ENCODE data around the gene GIT2. TPM values are rescaled to one million over a fixed set of nuclear protein-coding genes. Genes with fewer than 3 reads are reported as not detected.

The GIT2 gene
- total and polyA plus RNA-seq, 2 experiments from 2014 or later = 26.4 to 42.1 TPM

GRCh38 chr12:109983432-109984142 is 12.6 kb downstream of the GIT2 start:
- H3K9ac ChIP-seq = no peak overlapping the region
- in situ Hi-C loops (cut with MboI) = no loop called here
- no peaks in the 10 kb centered on the region for H3K9me3 ChIP-seq (ENCODE audit: low read depth)
- no peak overlapping the region for H2AFZ ChIP-seq
- H3K9me2 ChIP-seq (ENCODE audit: insufficient read depth) = no peaks in the 10 kb centered on the region
- H3K4me1 ChIP-seq (ENCODE audit: insufficient read depth) = peaks cover 12% of the 10 kb centered on the region; the same call in 1 of the 2 replicates
- no peaks in the 10 kb centered on the region for H4K20me1 ChIP-seq (ENCODE audit: insufficient read depth)
- H3K36me3 ChIP-seq (ENCODE audit: low read depth) = peaks cover 62% of the 10 kb centered on the region
- 98% methylated on average over 8 of the region's 8 CpGs for WGBS, 2 experiments (ENCODE audit: low coverage in 1 of 2, low lambda C conversion rate in 2 of 2, missing lambda C conversion rate in 2 of 2)
- no peak overlapping the region for H3K4me3 ChIP-seq
- no peak for TF ChIP-seq EZH2 (IDR thresholded peaks at IDR 0.05; ENCODE audit: insufficient read depth, poor library complexity, severe bottlenecking)
- TF ChIP-seq EZH2phosphoT487 (IDR thresholded peaks at IDR 0.05; ENCODE audit: insufficient read depth, low read depth) = no peak
- DNase-seq = no peak
- no peak overlapping the region for H3K27ac ChIP-seq
- H3F3A ChIP-seq (ENCODE audit: insufficient read depth) = peaks cover 5% of the 10 kb centered on the region
- H3K79me2 ChIP-seq (ENCODE audit: insufficient read depth) = peaks cover 38% of the 10 kb centered on the region
- no peaks in the 10 kb centered on the region for H3K27me3 ChIP-seq (replicated peaks; ENCODE audit: insufficient read depth)
- H3K4me2 ChIP-seq (ENCODE audit: unreplicated experiment) = no peak overlapping the region

- peak; percentile 79 for DNase-seq
- Histone ChIP-seq H3K27ac (peak overlapping the region; percentile 55), H3K9ac (peak overlapping the region; percentile 20; the same call in 1 of the 2 replicates), H3K4me1 (ENCODE audit: insufficient read depth) (peaks cover 12% of the 10 kb centered on the region; the same call in 1 of the 2 replicates), H3K36me3 (ENCODE audit: low read depth) (peaks cover 65% of the 10 kb centered on the region), H3K27me3 (replicated peaks; ENCODE audit: insufficient read depth) (no peaks in the 10 kb centered on the region), H3F3A (ENCODE audit: insufficient read depth) (peaks cover 5% of the 10 kb centered on the region), H3K4me2 (ENCODE audit: unreplicated experiment) (no peak overlapping the region), H3K9me2 (ENCODE audit: insufficient read depth) (no peaks in the 10 kb centered on the region), H3K79me2 (ENCODE audit: insufficient read depth) (peaks cover 30% of the 10 kb centered on the region), H4K20me1 (ENCODE audit: insufficient read depth) (no peaks in the 10 kb centered on the region), H3K4me3 (no peak overlapping the region), H3K9me3 (ENCODE audit: low read depth) (no peaks in the 10 kb centered on the region), H2AFZ (no peak overlapping the region)
- no peak for TF ChIP-seq EZH2 (IDR thresholded peaks at IDR 0.05; ENCODE audit: insufficient read depth, poor library complexity, severe bottlenecking)
- TF ChIP-seq EZH2phosphoT487 (IDR thresholded peaks at IDR 0.05; ENCODE audit: insufficient read depth, low read depth) = no peak
- in situ Hi-C loops (cut with MboI) = no loop called here
These were observed 14.0 kb downstream of the GIT2 start for GRCh38 chr12:109982210-109982609.

DNA sequence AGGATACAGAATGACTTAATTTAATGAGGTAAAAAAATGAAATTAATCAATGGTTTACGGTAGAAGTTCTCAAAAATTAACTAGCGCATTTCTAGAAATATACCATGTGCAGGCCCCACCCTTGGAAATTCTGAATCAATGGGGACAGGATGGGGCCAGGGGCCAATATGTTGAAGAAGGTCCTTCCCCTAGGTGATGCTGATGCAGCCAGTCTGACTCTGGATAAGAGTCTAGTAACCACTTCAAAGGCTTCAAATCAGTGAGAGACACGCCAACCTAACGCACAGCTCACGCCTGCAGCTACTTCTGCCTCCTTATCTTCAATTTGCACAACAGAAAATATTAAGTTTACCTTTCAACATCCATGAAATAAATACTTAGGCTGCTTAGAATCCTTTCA is 14.9 kb downstream of the GIT2 start:
- Histone ChIP-seq H3F3A (ENCODE audit: insufficient read depth) (peaks cover 5% of the 10 kb centered on the region), H3K79me2 (ENCODE audit: insufficient read depth) (peaks cover 26% of the 10 kb centered on the region), H4K20me1 (ENCODE audit: insufficient read depth) (no peaks in the 10 kb centered on the region), H3K36me3 (ENCODE audit: low read depth) (peaks cover 69% of the 10 kb centered on the region), H3K27ac (no peak overlapping the region), H3K9ac (no peak overlapping the region), H3K4me2 (ENCODE audit: unreplicated experiment) (no peak overlapping the region), H2AFZ (no peak overlapping the region), H3K9me3 (ENCODE audit: low read depth) (no peaks in the 10 kb centered on the region), H3K4me1 (ENCODE audit: insufficient read depth) (peaks cover 12% of the 10 kb centered on the region; the same call in 1 of the 2 replicates), H3K27me3 (replicated peaks; ENCODE audit: insufficient read depth) (no peaks in the 10 kb centered on the region), H3K4me3 (no peak overlapping the region), H3K9me2 (ENCODE audit: insufficient read depth) (no peaks in the 10 kb centered on the region)
- WGBS, 2 experiments (ENCODE audit: low coverage in 1 of 2, low lambda C conversion rate in 2 of 2, missing lambda C conversion rate in 2 of 2) = 96 to 97% methylated on average over 5 of the region's 5 CpGs
- in situ Hi-C loops (cut with MboI) = no loop called here
- no peak for DNase-seq
- no peak for TF ChIP-seq EZH2 (IDR thresholded peaks at IDR 0.05; ENCODE audit: insufficient read depth, poor library complexity, severe bottlenecking)
- no peak for TF ChIP-seq EZH2phosphoT487 (IDR thresholded peaks at IDR 0.05; ENCODE audit: insufficient read depth, low read depth)

GRCh38 chr12:109972821-109973220 is 23.3 kb downstream of the GIT2 start:
- no peak for DNase-seq
- no peak overlapping the region for H3K27ac ChIP-seq
- H3K9me2 ChIP-seq (ENCODE audit: insufficient read depth) = no peaks in the 10 kb centered on the region
- no peaks in the 10 kb centered on the region for H3K4me1 ChIP-seq (ENCODE audit: insufficient read depth)
- H3K9ac ChIP-seq = no peak overlapping the region
- H3K79me2 ChIP-seq (ENCODE audit: insufficient read depth) = no peaks in the 10 kb centered on the region
- H4K20me1 ChIP-seq (ENCODE audit: insufficient read depth) = no peaks in the 10 kb centered on the region
- H3K4me2 ChIP-seq (ENCODE audit: unreplicated experiment) = no peak overlapping the region
- no peaks in the 10 kb centered on the region for H3K9me3 ChIP-seq (ENCODE audit: low read depth)
- no peaks in the 10 kb centered on the region for H3K27me3 ChIP-seq (replicated peaks; ENCODE audit: insufficient read depth)
- no peaks in the 10 kb centered on the region for H3F3A ChIP-seq (ENCODE audit: insufficient read depth)
- TF ChIP-seq EZH2 (IDR thresholded peaks at IDR 0.05; ENCODE audit: insufficient read depth, poor library complexity, severe bottlenecking) = no peak
- TF ChIP-seq EZH2phosphoT487 (IDR thresholded peaks at IDR 0.05; ENCODE audit: insufficient read depth, low read depth) = no peak
- H3K4me3 ChIP-seq = no peak overlapping the region
- 99 to 100% methylated on average over 4 of the region's 4 CpGs for WGBS, 2 experiments (ENCODE audit: low coverage in 1 of 2, low lambda C conversion rate in 2 of 2, missing lambda C conversion rate in 2 of 2)
- H2AFZ ChIP-seq = no peak overlapping the region
- in situ Hi-C loops (cut with MboI) = no loop called here
- peaks cover 52% of the 10 kb centered on the region for H3K36me3 ChIP-seq (ENCODE audit: low read depth)
